WERI-Rb-1 (cell line): Measurements from ENCODE around the gene OGDH.

Experiments
- DNase-seq: peaks from one replicate; pipeline ENCODE4 v3.0.0-alpha.2; 2020
- H3K27ac ChIP-seq: fragments of 250-450 bp; sonication (Bioruptor Pico); 2 replicates; pipeline ENCODE4 v1.5.1; 2020; ENCODE audit warnings: mild to moderate bottlenecking, moderate library complexity
- H3K27me3 ChIP-seq: fragments of 250-450 bp; sonication (Bioruptor Pico); 2 replicates; pipeline ENCODE4 v1.5.1; 2021; ENCODE audit warnings: mild to moderate bottlenecking, low read depth, moderate library complexity; ENCODE audit not compliant: insufficient read depth, severe bottlenecking
- H3K36me3 ChIP-seq: fragments of 250-450 bp; sonication (Bioruptor Pico); 2 replicates; pipeline ENCODE4 v1.5.1; 2020; ENCODE audit warnings: mild to moderate bottlenecking, moderate library complexity
- H3K4me3 ChIP-seq: 2 replicates; pipeline ENCODE4 v1.5.1; 2011; ENCODE audit warnings: low read depth, mild to moderate bottlenecking, control low read depth, low read length
- H3K9me3 ChIP-seq: fragments of 250-450 bp; sonication (Bioruptor Pico); 2 replicates; pipeline ENCODE4 v1.5.1; 2021; ENCODE audit warnings: mild to moderate bottlenecking, moderate library complexity; ENCODE audit not compliant: severe bottlenecking
- CTCF ChIP-seq: IDR thresholded peaks from 2 replicates; pipeline ENCODE4 v1.5.1; 2011; ENCODE audit warnings: low read depth, mild to moderate bottlenecking, control low read depth, inconsistent platforms, low read length

The OGDH gene

GRCh38 chr7:44754802-44755697 lies 148.6 kb downstream of the OGDH start:
- no peak for TF ChIP-seq CTCF
- H3K27ac ChIP-seq, result no peak overlapping the region; the same call in 1 of the 2 replicates
- no peaks in the 10 kb centered on the region for H3K27me3 ChIP-seq
- no peak overlapping the region for H3K4me3 ChIP-seq
- peaks cover 29% of the 10 kb centered on the region for H3K36me3 ChIP-seq
- H3K9me3 ChIP-seq, result no peaks in the 10 kb centered on the region
- no peak for DNase-seq

- H3K4me3 ChIP-seq, result no peak overlapping the region
- DNase-seq, result no peak
- no peak for TF ChIP-seq CTCF
- no peaks in the 10 kb centered on the region for H3K9me3 ChIP-seq
- no peaks in the 10 kb centered on the region for H3K27me3 ChIP-seq
- H3K27ac ChIP-seq, result no peak overlapping the region; the same call in 1 of the 2 replicates
- H3K36me3 ChIP-seq, result peaks cover 26% of the 10 kb centered on the region
These were observed 149.5 kb downstream of the OGDH start for GRCh38 chr7:44755698-44756627.

GRCh38 chr7:44756904-44757303 lies 150.5 kb downstream of the OGDH start:
- TF ChIP-seq CTCF, result no peak
- H3K4me3 ChIP-seq, result no peak overlapping the region
- H3K36me3 ChIP-seq, result peaks cover 29% of the 10 kb centered on the region
- no peaks in the 10 kb centered on the region for H3K9me3 ChIP-seq
- H3K27me3 ChIP-seq, result no peaks in the 10 kb centered on the region
- DNase-seq, result no peak
- H3K27ac ChIP-seq, result no peak overlapping the region

GRCh38 chr7:44757311-44757710 lies 150.9 kb downstream of the OGDH start:
- Histone ChIP-seq H3K36me3 (peaks cover 31% of the 10 kb centered on the region), H3K4me3 (no peak overlapping the region), H3K27ac (no peak overlapping the region), H3K9me3 (no peaks in the 10 kb centered on the region), H3K27me3 (no peaks in the 10 kb centered on the region)
- no peak for TF ChIP-seq CTCF
- DNase-seq, result no peak

- Histone ChIP-seq H3K36me3 (peaks cover 32% of the 10 kb centered on the region), H3K9me3 (no peaks in the 10 kb centered on the region), H3K27ac (no peak overlapping the region), H3K27me3 (no peaks in the 10 kb centered on the region), H3K4me3 (no peak overlapping the region)
- no peak for DNase-seq
- TF ChIP-seq CTCF, result no peak
These were observed 151.3 kb downstream of the OGDH start for GRCh38 chr7:44757739-44758138.
